HG03108 (cell line): ENCODE measurements around the gene CALY.
A peak's percentile ranks its signal among the peaks of the same experiment; 100 is the strongest.

Experiments used
- ATAC-seq: cut with Tn5 transposase; IDR thresholded peaks from one replicate; pipeline ENCODE4 v1.9.1; 2021; ENCODE audit warnings: moderate library complexity; ENCODE audit not compliant: unreplicated experiment

Gene CALY

DNA sequence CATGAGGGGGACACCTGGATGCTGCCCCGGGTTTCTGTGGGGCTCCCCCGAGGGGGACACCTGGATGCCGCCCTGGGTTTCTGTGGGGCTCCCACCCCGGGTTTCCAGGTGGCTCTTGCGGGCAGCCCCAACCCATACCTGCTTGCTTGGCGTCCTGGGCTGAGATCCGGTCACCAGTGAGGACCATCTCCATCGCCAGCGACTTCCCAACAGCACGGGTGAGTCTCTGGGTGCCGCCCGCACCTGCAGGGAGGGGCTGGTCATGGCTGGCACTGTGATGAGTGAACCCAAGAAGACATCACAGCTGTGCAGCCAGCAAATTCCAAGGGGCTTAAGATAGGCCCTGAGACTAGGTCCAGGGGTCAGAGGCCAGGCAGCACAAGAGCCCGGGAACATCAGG is 30.1 kb upstream of the CALY start:
- no peak for ATAC-seq

DNA sequence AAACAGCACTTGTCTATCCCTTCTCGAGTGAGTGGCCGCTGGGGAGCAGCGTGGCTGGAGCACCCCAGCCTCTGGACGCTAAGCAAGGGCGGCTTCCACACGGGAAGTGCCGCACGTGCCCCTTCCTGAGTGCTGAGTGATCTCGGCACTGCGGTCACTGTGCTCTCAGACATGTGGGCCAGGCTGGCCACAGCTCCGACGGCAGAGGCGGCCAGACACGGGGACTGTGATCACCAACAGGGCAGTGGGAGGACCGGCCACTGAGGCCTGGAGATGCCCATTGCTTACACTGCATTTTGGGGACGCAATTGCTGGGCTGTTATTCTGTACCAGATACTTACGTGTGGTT is 29.4 kb upstream of the CALY start:
- ATAC-seq = no peak

DNA sequence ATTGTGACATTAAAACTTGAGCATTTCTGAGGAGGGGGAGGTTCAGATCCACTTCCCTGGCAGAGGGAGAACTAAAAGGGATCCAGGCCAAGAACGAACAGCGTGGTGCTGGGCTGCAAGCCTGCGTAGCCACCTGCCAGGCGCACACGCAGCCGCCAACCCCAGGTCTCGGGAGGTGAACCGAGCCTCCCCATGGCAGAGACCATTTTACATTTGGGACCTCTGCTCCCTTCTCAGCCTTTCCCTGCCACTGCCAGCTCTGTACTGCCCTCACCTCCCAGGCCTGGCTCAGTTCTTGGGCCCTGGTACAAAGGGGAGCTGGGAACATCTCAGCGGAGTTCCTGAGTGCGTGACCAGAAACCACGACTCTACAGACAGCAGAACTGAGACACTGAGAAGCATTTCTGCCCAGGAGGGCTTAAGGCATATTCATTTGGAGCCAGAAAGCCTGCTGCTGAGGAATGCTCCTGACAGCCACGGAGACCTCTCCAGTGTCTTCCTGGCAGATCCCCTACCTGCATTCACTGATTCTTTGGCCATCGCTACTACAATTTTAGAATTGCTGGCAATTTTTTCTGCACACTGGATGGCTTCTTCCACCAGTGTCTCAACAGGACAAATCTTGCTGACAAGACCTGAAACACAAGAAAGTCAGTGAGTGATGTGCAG is 28.9 kb upstream of the CALY start:
- ATAC-seq = no peak

DNA sequence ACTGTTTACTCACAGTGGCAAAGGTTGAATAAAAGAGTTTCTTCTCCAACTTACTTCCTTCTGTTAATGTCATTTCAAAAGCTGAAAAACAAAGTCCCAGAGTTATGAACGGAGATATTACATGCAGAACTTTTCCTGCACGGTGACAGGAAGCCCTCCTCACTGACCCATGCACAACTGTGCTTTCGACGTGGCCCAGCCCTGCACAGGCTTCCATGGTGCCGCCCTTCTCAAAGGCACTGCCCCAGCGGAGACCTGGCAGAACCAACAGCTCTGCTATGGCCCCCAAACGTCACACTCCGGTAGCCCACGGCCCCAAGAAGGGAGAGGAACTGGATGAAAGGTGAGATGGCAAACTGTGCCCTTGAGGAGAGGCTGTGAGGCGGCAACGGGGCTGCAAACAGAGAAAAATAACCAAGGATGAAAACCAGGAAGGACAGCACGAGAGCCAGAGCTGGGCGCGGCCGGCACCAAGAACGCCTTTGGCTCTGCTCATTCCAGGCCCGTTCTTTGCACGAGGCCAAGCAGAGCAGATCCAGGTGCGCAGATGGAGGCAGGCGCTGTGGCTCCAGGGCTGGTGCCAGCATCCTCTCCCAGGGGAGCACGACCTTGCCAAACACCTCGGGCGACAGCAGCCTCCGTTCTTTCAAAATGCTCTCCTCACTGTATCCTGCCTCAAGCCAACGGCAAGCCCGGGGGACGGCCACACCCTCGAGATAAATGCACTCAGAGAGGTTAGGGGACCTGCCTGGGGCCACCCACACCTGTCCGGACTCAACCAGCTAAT is 28.1 kb upstream of the CALY start:
- no peak for ATAC-seq

DNA sequence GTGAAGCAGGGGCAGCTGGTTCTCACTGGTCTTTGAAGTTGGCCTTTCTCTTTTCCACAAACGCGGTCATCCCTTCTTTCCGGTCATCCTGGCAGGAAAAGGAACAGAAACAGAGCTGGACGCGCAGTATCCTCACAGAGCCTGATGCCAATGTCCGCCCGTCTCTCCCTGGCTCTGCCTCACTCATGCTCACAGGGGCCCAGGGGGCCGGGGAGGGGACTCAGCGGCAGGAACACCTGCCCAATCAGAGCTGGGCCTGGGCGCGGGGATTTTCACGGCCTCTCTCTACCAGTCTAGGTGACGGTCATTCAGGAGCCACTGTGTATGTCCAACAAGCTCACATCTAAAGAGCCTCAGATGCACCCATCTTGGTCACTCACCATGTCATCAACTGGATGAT is 26.1 kb upstream of the CALY start:
- ATAC-seq = no peak

DNA sequence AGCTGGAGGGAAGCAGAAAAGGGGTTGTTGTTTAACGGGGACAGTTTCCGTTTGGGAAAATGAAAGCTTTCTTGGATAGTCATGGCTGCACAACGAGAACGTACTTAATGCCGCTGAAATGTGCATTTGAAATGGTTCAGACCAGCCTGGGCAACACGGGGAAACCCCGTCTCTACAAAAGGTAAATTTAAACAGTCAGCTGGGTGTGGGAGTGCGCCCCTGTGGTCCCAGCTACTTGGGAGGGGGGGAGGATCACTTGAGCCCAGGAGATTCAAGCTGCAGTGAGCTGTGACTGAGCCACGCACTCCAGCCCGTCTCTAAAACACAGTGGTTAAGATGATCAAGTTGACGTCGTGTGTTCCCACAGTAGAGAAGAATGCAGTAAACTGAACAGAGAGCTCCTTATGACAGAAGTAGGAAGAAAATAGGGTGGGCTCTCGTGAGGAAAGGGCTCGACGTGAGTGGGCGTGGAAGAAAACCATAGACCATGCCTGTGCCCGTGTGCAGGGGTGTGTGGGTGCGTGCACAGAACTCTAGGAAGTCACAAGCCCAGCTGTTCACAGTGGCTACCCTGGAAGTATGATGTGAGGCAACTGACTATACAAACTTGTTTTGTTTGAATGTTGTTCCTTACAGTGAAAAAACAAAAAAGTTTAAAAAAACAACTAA is 25.2 kb upstream of the CALY start:
- ATAC-seq = no peak

DNA sequence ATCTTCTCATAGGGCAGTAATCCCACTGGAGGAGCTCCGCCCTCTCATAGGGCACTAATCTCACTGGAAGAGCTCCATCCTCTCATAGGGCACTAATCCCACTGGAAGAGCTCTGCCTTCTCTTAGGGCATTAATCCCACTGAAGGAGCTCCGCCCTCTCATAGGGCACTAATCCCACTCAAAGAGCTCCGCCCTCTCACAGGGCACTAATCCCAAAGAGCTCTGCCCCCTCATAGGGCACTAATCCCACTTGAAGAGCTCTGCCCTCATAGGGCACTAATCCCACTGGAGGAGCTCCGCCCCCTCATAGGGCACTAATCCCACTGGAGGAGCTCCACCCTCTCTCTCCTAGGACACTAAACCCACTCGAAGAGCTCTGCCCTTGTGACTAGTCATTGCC is 24.5 kb upstream of the CALY start:
- no peak for ATAC-seq

DNA sequence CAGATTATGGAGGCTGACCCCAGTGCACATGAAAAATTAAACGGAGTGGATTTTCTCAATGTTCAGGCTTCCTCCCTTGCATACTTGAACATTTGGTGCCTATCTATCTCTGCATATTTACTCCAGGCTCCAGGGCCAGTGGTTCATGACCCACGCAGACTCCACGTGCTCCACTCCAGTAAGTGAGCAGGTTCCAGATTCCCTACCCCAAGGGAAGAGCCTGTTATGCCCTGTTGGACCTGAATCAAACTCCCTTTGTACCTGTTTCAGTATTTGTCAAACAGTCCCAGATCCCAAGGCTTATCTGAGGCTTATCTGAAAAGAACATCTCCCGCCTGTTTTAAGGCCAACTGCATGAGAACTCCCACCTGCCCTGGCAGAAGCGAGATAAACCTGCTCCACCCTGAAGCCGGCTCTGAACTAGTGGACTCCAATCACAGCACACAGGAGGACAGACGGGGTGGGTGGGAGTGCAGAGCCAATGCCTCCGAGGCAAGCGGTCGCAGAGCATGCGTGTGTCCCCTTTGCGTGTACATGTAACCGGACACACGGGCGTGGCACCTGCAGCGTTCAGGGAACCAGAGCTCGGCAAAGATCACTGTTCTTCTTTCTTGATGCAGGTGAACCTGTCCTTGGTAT is 23.4 kb upstream of the CALY start:
- ATAC-seq = no peak

DNA sequence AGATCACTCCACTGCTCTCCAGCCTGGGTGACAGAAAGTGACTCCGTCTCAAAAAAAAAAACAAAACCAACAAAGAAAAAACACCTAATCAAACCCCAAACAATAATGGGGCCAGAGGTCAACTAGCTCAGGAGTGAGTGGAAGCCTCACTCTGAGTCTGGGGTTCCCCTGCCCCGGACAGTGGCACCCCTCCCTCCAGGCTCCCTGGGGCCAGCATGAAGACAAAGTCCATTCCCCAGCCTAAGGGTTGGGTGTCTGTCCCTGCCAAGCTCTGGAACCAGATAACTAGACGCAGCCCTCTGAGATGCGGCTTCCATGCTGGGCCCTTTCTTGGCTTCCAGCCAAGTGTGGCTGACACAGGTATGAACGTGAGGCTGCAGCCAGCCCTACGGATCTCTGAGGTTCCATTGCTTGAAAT is 22.9 kb upstream of the CALY start:
- ATAC-seq = no peak

DNA sequence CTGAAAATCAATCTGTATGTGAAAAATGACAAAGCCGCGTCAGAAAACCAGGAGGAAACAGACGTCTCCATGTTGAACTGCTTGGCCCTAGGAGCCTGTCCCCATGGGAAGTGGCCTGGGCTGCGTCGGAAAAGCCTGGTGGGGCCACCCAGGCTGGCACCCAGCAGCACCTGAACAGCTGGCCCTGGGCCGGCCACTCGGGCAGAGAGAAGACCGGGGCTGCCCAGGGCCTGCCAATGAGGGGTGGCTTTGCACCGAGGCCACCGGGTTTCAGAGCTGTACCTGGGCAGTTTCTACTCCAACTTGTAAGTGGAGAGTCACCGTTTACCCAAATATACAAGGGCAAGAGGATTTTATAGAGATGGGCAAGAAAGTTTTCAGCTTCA is 22.2 kb upstream of the CALY start:
- no peak for ATAC-seq

DNA sequence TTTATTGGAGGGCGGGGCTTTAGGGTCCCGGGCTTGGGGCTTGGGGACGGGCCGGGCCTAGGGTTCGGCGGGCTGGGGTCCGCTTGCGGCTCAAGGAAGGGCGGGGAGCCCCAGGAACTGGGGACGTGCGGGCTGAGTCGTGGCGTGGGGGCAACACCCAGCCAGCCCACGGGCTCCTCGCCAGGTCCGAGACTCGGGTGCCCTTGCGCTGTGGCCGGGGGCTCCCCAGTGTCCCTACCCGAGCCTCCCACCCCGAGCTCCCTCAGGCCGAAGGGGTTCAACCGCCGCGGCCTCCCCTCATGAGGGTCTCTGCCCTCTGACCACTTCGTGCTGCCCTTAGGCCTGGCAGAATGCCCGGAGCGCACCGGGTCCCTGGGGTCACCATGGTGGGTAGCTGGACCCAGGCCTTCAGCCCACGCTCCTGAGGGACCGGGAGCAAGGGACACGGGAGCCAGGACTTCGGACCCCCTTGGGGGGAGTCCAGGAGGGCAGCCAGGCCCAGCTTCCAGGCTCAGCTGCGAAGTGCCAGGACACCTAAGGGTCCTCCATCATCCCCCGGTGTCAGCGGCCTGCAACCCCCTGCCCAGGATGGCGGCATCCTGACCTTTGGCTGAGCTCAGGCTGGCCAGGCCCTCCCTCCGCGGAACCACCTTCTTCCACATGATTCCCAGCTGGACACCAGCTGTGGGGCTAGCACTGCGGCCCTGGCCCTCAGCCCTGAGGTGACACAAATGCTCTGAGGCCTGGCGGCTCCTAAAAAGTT is 21.6 kb upstream of the CALY start:
- ATAC-seq = no peak

DNA sequence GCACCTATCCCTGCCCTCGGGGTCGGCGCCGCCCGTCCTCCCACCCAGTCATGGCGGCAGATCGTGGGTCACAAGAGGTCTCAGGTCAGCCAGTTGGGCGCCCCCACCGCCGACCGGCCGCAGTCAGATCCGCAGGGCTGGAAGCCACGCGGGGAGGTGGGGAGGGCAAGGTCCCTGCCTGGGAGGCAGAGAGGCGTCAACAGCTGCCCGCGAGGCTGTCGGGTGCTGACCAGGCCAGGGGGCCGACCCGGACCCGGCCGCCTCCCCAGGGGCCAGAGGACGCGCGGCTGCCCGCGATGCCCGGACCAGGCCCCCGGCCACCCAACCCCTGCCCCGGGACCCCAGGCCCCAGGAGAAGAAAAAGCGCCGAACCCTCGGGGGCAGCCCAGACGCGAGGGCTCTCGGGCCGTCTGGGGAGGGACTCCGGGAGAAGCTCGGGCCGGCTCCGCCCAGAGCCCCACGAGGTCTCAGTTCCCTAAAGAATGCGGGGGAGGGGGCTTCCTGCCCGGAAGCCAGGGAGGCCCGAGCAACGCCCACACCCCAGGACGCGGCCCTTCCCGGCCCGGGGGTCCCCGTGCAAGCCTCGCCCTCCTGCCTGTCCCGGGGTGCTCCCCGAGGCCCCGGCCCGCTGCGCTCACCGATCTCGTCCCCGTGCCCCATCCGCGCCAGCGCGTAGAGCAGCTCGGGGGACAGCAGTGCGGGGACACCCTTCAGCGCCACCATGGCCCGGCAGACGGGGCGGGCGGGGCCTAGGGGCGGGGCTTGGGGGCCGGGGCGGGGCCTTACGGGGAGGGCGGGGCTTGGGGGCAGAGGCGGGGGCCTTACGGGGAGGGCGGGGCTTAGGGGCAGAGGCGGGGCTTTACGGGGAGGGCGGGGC is 20.8 kb upstream of the CALY start, which contains the start of gene FUOM:
TSS of gene FUOM (minus strand) at position 735 of the 877 bp plus-strand sequence. CDS start at position 723, 12 bp downstream.
- peak; percentile 59 for ATAC-seq

DNA sequence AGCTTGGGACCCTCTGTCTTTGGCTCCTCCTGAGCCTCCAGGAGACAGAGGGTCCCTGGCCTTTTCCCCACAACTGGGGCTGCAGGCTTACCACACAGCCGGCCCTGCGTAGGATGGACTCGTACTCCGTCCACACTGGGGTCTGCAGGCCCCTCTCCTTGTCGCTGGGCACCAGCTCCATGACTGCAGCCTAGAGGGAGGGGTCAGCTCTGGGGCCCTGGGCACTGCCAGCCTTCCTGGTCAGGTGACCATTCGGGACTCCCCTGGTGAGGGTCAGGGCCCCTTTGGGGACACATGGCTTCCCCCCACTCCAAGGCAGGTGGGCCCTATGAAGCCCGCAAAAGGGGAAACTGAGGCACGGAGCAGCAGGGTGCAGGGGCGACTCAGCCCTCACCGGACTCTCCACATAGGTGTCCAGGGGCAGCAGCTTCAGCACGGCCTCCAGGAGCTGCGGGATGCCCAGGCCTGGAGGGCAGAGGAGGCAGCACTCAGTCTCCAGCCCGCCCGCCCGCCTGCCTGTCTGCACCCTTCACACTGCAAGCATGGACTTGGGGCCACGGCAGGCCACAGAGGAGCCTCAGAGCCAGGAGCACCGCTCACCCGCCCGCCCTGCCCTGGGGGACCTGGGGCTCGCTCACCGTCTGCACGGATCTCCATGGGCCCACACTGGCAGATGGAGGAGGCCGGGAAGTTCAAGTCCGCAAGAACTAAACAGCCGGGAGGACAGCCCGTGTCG is 20.0 kb upstream of the CALY start:
- ATAC-seq = no peak

DNA sequence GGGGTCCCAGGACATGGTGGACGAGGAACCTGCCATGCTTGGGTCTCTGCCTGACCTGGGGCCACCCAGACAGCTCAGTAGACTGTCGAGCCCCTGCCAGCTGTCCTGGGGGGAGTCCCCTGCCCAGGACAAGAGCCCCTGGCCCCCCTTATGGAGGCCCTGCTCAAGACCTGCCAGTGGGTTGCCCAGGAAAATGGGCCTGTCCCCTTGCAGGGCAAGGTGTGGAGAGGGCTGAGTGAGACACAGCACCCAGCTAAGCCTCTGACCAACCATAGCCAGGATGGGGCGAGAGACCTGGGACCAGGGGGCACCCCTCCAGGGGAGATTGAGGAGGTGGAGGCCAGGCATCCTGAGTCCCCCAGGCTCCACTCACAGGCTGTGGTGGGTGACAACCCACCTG is 19.3 kb upstream of the CALY start:
- ATAC-seq = no peak

DNA sequence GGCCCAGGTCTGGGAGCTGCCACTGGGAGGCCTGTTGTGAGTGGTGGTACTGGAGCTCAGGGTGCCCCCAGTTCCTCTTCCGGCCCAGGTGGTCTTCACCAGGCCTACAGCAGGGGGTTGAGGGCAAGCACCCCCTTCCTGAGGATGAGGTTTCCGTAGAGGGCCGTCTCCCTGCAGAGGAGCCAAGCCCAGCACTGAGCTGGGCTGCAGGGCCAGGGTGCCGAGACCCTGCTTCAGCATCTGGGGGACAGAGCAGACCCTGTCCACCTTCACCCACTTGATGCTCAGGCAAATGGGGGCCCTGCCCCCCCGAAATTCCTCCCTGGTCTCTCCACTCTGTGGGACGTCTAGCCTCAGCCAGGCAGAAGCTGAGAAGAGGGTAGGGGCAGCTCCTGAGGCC is 18.6 kb upstream of the CALY start:
- no peak for ATAC-seq

DNA sequence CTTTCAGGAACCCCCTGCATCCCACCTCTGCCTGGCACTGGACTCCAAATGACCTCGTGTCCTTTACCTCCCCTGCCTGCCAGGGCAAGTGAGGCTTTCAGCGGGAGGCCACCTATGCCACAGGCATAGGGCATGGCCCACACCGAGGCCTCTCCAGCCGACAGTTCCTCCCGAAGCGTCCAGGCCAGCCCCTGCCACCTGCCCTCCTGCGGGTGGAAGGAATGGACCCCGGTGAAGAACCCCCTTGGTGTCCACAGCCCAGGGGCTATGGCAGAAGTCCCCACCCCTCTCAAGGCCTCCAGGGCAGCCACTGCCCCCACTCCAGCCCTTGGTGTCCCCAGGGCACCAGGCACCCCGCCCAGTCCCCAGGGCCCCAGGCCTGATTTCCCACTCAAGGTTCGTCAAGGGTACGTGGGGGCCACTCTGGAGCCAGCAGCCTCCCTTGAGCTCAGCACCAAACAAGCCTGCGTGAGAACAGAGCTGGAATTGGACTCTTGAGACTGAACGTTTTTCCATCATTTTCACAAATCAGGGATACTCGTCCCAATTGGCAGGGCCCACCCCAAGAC is 18.1 kb upstream of the CALY start:
- no peak for ATAC-seq

DNA sequence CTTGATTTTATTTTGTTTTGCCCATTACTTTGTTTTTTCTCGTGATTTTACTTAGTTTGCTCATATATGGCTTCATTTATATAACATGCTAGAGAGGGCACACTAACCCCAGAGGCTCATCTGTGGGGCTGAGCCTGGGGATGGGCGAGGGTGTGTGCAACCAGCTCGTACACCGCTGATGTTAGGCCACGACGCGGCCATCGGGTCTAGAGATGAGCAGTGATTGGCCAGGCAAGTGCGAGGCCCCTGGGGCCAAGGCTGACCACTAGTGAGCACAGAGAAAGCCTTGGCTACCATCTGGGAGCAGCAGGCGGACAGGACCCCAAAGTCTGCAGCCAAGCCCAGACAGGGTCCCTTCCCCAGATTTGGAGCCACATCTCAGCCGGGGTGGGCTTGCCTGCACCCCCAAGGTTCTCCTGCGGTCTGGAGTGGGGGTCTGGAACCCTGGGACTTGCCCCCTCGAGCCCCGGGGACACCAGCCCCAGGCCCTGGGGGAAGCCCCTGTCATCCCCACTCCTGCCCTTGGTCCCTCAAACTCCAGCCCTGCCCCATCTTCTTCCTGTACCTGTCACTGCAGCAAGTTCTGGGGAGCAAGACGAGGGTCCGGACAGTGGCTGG is 17.4 kb upstream of the CALY start:
- ATAC-seq = no peak

DNA sequence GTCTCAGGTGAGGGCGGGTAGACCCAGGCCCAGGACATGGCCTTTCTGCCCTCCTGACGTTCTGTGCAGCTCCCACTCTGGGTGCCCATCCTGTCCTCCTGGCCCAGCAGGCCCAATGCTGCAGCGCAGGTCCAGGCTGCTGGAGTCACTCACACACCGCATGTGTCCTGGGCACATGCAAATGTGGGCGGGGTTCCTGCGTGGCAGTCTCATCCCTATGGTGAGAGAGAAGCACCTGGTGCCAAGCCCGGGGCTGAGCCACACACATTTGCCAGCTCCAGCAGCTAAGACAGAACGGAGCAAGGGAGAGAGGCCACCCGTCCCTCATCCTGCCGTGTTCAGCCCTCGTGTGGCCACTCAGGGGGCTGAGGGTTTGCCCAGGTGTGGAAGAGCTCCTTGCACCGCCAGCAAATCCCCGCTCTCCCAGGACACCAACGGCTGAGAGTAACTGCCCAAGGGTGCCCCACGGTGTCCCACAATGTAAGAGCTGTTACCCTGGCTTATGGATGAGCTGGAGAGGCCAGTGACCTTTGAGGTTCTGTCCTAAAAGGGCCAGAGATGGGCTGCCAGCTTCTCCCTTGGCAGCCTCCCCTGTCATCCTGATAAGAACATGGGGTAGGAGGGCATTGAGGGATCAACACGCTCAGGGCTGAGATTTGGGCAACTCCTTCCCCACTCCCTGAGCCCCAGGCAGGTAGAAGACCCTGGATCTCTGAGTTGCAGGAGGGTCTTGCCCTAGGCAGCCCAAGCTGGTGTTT is 16.7 kb upstream of the CALY start:
- no peak for ATAC-seq
